HG03280 (cell line): ENCODE results near the gene TECPR1.

Source experiments
- ATAC-seq: cut with Tn5 transposase; IDR thresholded peaks from one replicate; pipeline ENCODE4 v1.9.1; 2021; ENCODE audit warnings: mild to moderate bottlenecking, moderate library complexity; ENCODE audit not compliant: unreplicated experiment

The TECPR1 gene

GRCh38 chr7:98248156-98248555 is 3.9 kb downstream of the TECPR1 start:
- ATAC-seq: no peak

DNA sequence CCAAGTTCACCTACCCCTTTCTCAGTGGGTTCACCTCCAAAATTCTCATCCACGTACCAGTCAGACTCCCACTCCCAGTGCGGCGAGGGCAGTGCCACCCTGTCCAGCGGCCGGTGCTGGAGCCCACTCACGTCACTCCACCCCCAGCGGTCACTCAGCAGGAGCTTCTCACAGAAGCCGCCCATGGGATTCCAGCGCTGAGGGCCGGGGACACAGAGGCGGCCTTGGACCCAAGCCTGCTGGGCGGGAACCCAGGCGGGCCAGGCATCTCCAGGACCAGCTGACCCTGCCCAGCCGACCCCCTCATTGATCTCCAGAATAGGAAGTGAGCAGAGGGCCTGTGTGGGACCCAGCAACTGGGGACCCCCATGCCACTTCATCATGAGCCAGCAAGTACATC is 7.2 kb downstream of the TECPR1 start:
- no peak for ATAC-seq

DNA sequence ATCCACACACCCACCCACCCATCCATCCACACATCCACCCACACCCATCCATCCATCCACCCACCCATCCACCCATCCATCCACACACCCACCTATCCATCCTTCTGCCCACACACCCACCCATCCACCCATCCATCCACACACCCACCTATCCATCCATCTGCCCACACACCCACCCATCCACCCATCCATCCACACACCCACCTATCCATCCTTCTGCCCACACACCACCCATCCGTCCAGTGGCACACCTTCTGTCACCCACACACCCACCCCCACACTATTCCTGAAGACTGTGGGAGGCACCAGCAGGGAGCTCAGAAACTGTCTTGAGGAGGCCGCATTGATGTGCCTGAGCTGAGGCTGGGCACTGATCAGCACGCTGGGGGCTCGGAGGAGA is 9.1 kb downstream of the TECPR1 start:
- no peak for ATAC-seq

- ATAC-seq: no peak
These were observed 9.7 kb downstream of the TECPR1 start for GRCh38 chr7:98242342-98242741.

GRCh38 chr7:98241674-98242241 is 10.3 kb downstream of the TECPR1 start:
- no peak for ATAC-seq

- ATAC-seq: no peak
These were observed 10.9 kb downstream of the TECPR1 start for GRCh38 chr7:98240961-98241673.

DNA sequence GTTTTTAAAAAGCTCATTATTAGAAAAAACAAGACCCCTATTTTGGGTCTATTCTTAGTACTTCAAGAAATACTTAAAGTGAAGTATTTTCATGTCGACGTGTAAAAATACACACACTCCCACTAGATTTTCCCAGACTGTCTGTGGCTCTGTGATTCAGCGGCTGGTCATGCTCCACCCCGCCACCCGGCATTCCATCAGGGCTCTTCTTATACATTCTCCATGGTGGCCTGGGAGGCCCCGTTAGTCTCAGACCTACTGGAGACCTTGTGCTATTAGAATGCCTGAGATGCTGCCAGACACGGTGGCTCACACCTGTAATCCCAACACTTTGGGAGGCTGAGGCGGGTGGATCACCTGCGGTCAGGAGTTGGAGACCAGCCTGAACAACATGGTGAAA is 13.1 kb downstream of the TECPR1 start:
- ATAC-seq: no peak

GRCh38 chr7:98238076-98238475 is 14.0 kb downstream of the TECPR1 start:
- ATAC-seq: no peak

GRCh38 chr7:98236355-98237185 is 15.5 kb downstream of the TECPR1 start:
- ATAC-seq: no peak

GRCh38 chr7:98235901-98236300 is 16.1 kb downstream of the TECPR1 start:
- no peak for ATAC-seq

GRCh38 chr7:98234429-98235147 is 17.4 kb downstream of the TECPR1 start:
- ATAC-seq: no peak

- no peak for ATAC-seq
These were observed 18.6 kb downstream of the TECPR1 start for GRCh38 chr7:98233219-98234070.

- ATAC-seq: no peak
These were observed 19.2 kb downstream of the TECPR1 start for GRCh38 chr7:98232799-98233198.

- no peak for ATAC-seq
These were observed 19.8 kb downstream of the TECPR1 start for GRCh38 chr7:98232263-98232585.

DNA sequence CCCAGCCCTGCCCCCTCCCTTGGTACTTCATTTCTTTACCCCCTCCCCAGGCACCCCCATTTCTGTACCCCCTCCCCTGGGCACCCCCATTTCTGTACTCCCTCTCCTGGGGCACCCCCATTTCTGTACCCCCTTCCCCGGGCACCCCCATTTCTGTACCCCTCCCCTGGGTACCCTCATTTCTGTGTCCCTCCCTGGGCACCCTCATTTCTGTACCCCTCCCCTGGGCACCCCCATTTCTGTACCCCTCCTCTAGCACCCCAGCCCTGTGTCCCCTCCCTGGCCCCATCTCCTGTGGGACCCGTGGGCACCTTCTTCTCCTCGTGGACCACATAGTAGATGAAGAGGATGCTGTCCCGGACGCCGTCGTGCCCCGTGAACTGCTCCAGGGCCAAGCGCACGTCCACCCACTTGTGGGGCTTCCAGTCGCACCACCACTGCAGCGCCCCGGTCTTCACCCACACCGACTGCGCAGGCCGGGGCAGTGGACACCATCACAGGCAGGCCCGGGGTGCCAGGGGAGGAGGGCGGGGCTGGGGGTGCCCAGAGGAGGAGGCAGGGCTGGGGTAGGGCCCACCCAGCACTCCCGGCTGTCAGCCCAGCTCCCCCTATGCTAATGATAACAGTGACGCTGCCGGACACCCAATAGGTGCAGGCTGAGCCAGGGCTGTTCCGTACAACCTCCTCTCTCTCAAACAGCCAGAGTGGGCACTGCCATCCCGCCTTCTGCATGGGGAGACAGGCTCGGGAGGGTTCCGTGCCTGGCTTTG is 20.4 kb downstream of the TECPR1 start:
- no peak for ATAC-seq

DNA sequence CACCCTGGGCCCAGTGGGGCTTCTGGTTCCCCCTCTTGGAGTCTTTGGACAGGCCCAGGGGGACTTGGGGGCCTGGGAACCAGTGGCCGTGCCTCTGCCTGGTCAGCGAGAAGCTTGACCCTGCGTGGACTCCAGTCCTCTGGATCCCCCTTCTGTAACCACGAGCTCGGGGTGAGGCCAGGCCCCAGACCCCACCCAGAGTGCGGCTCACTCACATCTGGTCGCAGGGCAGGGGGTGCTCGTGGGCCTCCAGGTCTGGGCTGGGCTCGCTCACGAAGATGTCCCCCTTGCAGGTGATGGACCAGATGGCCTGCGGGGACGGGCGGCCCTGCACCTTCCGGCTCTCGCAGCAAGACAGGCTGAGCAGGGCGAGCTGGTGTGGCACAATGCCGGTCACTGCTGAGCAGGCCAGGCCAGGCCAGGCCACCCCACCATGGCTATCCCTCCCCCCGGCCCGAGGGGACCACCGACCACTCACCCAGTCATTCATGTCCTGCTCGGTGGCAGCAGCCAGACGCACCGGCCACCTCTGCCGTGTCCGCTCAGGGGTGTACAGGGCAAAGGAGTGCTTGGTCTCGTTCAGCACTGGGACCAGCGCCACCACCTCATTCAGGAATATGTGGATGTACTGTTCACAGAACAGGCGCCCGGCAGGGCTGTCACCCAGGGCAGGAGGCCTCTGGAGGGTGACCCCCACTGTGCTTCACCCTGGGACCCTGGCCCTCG is 21.1 kb downstream of the TECPR1 start:
- no peak for ATAC-seq

- no peak for ATAC-seq
These were observed 21.9 kb downstream of the TECPR1 start for GRCh38 chr7:98229991-98230745.

DNA sequence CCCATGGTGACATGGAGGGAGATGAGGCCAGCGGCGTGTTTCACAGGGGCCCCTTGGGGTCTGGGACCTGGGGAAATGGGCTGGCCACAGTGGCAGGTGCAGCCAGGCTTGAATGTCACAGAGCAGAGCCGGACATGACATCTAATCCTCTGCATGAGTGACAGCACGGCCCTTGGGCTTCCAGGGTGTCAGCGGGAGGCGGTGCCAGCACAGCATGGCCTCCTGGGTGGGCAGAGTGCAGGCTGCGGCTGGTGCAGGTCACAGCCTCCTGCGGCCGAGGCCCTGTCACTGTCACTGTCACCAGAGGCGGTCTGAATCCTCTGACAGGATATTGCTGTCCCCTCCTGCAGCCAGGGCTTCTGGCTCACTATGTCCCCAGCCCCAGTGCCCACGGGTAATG is 22.6 kb downstream of the TECPR1 start:
- ATAC-seq: no peak
